H1 (cell line): ENCODE measurements around the gene TBC1D20. TPM values are rescaled to one million over a fixed set of nuclear protein-coding genes. Genes with fewer than 3 reads are reported as not detected.

Experiments
- CTCF ChIA-PET: fragments of 300-600 bp; sonication (Branson Sonifier 250); formaldehyde crosslinking; loops from one replicate; lab custom pipeline; 2021; ENCODE audit not compliant: partially characterized antibody; lab: Charles Lee
- POLR2A ChIA-PET: fragments of 300-600 bp; sonication (Branson Sonifier 250); formaldehyde crosslinking; loops from one replicate; lab custom pipeline; 2021; ENCODE audit warnings: inconsistent platforms; ENCODE audit not compliant: partially characterized antibody; lab: Charles Lee
- DNase-seq, 2 experiments: peaks; one replicate each; pipeline versions ENCODE4 v3.0.0 to v3.0.0-alpha.2; 2010 to 2022; ENCODE audit warnings: low spot score in 2 of 2, low read depth in 1 of 2, mixed read lengths in 1 of 2
- FAIRE-seq: peaks from 2 replicates; lab custom pipeline; 2011; peaks lifted over from hg19 to GRCh38; lab: Jason Lieb, UNC
- H2AFZ ChIP-seq: 2 replicates; pipeline ENCODE4 v1.8.1; 2012; ENCODE audit warnings: low read length, inconsistent platforms
- H2AK5ac ChIP-seq: 2 replicates; pipeline ENCODE4 v1.6.1; 2013; ENCODE audit warnings: low read depth, low read length
- H2BK120ac ChIP-seq: replicated peaks from 2 replicates; pipeline ENCODE3; 2013; ENCODE audit warnings: low read depth, low read length, inconsistent platforms
- H2BK12ac ChIP-seq: 2 replicates; pipeline ENCODE4 v1.6.1; 2013; ENCODE audit warnings: low read depth, low read length
- H2BK15ac ChIP-seq: 2 replicates; pipeline ENCODE4 v1.6.1; 2013; ENCODE audit warnings: low read length
- H2BK20ac ChIP-seq: 2 replicates; pipeline ENCODE4 v1.6.1; 2013; ENCODE audit warnings: low read length
- H2BK5ac ChIP-seq: 2 replicates; pipeline ENCODE4 v1.6.1; 2013; ENCODE audit warnings: low read depth, low read length
- H3K14ac ChIP-seq: 2 replicates; pipeline ENCODE4 v1.6.1; 2013; ENCODE audit warnings: inconsistent platforms; ENCODE audit not compliant: insufficient read length
- H3K18ac ChIP-seq: 2 replicates; pipeline ENCODE4 v1.6.1; 2013; ENCODE audit warnings: low read length; ENCODE audit errors: extremely low read depth
- H3K23ac ChIP-seq: 2 replicates; pipeline ENCODE4 v1.6.1; 2013; ENCODE audit warnings: inconsistent platforms; ENCODE audit not compliant: insufficient read length
- H3K23me2 ChIP-seq: 2 replicates; pipeline ENCODE4 v1.6.1; 2013; ENCODE audit warnings: low read depth, low read length
- H3K27ac ChIP-seq: 2 replicates; pipeline ENCODE4 v1.6.1; 2011; ENCODE audit warnings: low read depth, low read length, inconsistent platforms
- H3K27me3 ChIP-seq, 4 experiments: replicated peaks in 1 of 4; 1 replicate in 1 of 4; 2 replicates in 3 of 4; pipeline versions ENCODE4 v1.6.1 to v1.8.1; 2011 to 2013; ENCODE audit warnings: low read length in 3 of 4, mild to moderate bottlenecking in 3 of 4, inconsistent platforms in 2 of 4, mixed read lengths in 2 of 4, moderate library complexity in 1 of 4; ENCODE audit not compliant: control insufficient read depth in 3 of 4, insufficient read depth in 3 of 4; ENCODE audit errors: extremely low read depth in 1 of 4
- H3K36me3 ChIP-seq, 4 experiments: 2 replicates each; pipeline versions ENCODE4 v1.6.1 to v1.8.1; 2011 to 2013; ENCODE audit warnings: mild to moderate bottlenecking in 4 of 4, low read length in 3 of 4, moderate library complexity in 2 of 4, control low read depth in 1 of 4, inconsistent platforms in 1 of 4; ENCODE audit not compliant: insufficient read depth in 4 of 4, control insufficient read depth in 2 of 4
- H3K4ac ChIP-seq: replicated peaks from 2 replicates; pipeline ENCODE3; 2013; ENCODE audit warnings: low read length, low read depth, mixed read lengths, inconsistent platforms; ENCODE audit not compliant: insufficient read length
- H3K4me1 ChIP-seq, 4 experiments: replicated peaks in 1 of 4; 1 replicate in 1 of 4; 2 replicates in 3 of 4; pipeline versions ENCODE4 v1.6.1 to v1.8.1; 2011 to 2013; ENCODE audit warnings: low read length in 3 of 4, inconsistent platforms in 2 of 4, mixed read lengths in 1 of 4; ENCODE audit not compliant: insufficient read depth in 4 of 4, control insufficient read depth in 3 of 4
- H3K4me2 ChIP-seq, 2 experiments: 2 replicates each; pipeline versions ENCODE4 v1.6.1 to v1.8.1; 2011 to 2013; ENCODE audit warnings: low read depth in 2 of 2, low read length in 2 of 2, control low read depth in 1 of 2, inconsistent platforms in 1 of 2, mild to moderate bottlenecking in 1 of 2; ENCODE audit not compliant: insufficient read depth in 1 of 2
- H3K4me3 ChIP-seq, 4 experiments: fragments of 200-600, 300-600 bp in 1 of 4; sonication (generic), shearing (Covaris generic), sonication (Bioruptor Twin) in 1 of 4; 2 replicates each; pipeline versions ENCODE4 v1.5.1 to v1.8.1; 2011 to 2016; ENCODE audit warnings: low read length in 4 of 4, low read depth in 3 of 4, control low read depth in 2 of 4, inconsistent platforms in 2 of 4, mild to moderate bottlenecking in 2 of 4, mixed read lengths in 1 of 4, moderate library complexity in 1 of 4; ENCODE audit not compliant: insufficient read depth in 2 of 4; ENCODE audit errors: extremely low read depth in 1 of 4
- H3K56ac ChIP-seq: replicated peaks from 2 replicates; pipeline ENCODE3; 2013; ENCODE audit warnings: low read depth, mild to moderate bottlenecking, mixed read lengths, low read length, inconsistent platforms; ENCODE audit not compliant: insufficient read length
- H3K79me1 ChIP-seq: 2 replicates; pipeline ENCODE4 v1.6.1; 2013; ENCODE audit warnings: low read depth, low read length, control low read depth
- H3K79me2 ChIP-seq, 2 experiments: 2 replicates each; pipeline versions ENCODE4 v1.6.1 to v1.8.1; 2012 to 2013; ENCODE audit warnings: low read length in 2 of 2, mild to moderate bottlenecking in 2 of 2, inconsistent platforms in 1 of 2; ENCODE audit not compliant: insufficient read depth in 2 of 2, control insufficient read depth in 1 of 2
- H3K9ac ChIP-seq, 4 experiments: replicated peaks in 1 of 4; 1 replicate in 1 of 4; 2 replicates in 3 of 4; pipeline versions ENCODE4 v1.6.1 to v1.8.1; 2011 to 2013; ENCODE audit warnings: low read depth in 3 of 4, low read length in 3 of 4, control low read depth in 2 of 4, mild to moderate bottlenecking in 2 of 4, moderate library complexity in 2 of 4, inconsistent platforms in 1 of 4; ENCODE audit errors: extremely low read depth in 1 of 4
- H3K9me3 ChIP-seq, 2 experiments: 2 replicates each; pipeline versions ENCODE4 v1.6.1 to v1.8.1; 2012 to 2013; ENCODE audit warnings: mild to moderate bottlenecking in 2 of 2, moderate library complexity in 2 of 2, control low read depth in 1 of 2, inconsistent platforms in 1 of 2, low read depth in 1 of 2, low read length in 1 of 2, mixed read lengths in 1 of 2; ENCODE audit not compliant: insufficient read depth in 2 of 2
- H4K20me1 ChIP-seq, 2 experiments: replicated peaks in 1 of 2; 2 replicates each; pipeline versions ENCODE3 to v1.8.1; 2011 to 2013; ENCODE audit warnings: inconsistent platforms in 2 of 2, low read length in 2 of 2, mild to moderate bottlenecking in 1 of 2; ENCODE audit not compliant: insufficient read depth in 2 of 2, control insufficient read depth in 1 of 2
- H4K5ac ChIP-seq: 2 replicates; pipeline ENCODE4 v1.6.1; 2013; ENCODE audit warnings: low read length, low read depth, mixed read lengths, inconsistent platforms; ENCODE audit not compliant: insufficient read length
- H4K8ac ChIP-seq: 2 replicates; pipeline ENCODE4 v1.8.0; 2013; ENCODE audit warnings: mild to moderate bottlenecking, moderate library complexity, low read length, inconsistent platforms; ENCODE audit not compliant: insufficient read depth; ENCODE audit errors: extremely low read depth
- H4K91ac ChIP-seq: replicated peaks from 2 replicates; pipeline ENCODE3; 2013; ENCODE audit warnings: low read length, mixed read lengths, inconsistent platforms; ENCODE audit not compliant: insufficient read length
- WGBS, 2 experiments: shearing (Covaris generic) in 1 of 2; methylation state at CpG; one replicate each; pipeline versions ENCODE4 v1.1.6 to v1.1.7; 2013 to 2015; ENCODE audit warnings: low lambda C conversion rate in 2 of 2, mixed read lengths in 2 of 2, inconsistent platforms in 1 of 2, low coverage in 1 of 2, missing lambda C conversion rate in 1 of 2; ENCODE audit not compliant: insufficient replicate concordance in 2 of 2, insufficient coverage in 1 of 2, insufficient read length in 1 of 2; ENCODE audit errors: extremely low coverage in 1 of 2, missing lambda C conversion rate in 1 of 2; 5-methylcytosine and 5-hydroxymethylcytosine counted together
- polyA plus RNA-seq, 7 experiments: library from polyadenylated mRNA; depleted of rRNA in 3 of 7; stranded (reverse) in 5 of 7; unstranded in 2 of 7; fragments of >200 nt in 5 of 7; fragments of 200-250 nt in 2 of 7; gene quantifications; 1 replicate in 5 of 7; 2 replicates in 1 of 7; 4 replicates in 1 of 7; pipeline versions ENCODE4 v1.2.1 to v1.2.3, GENCODE V29; 2011 to 2013; ENCODE audit warnings: missing spikeins in 2 of 7, mixed read lengths in 2 of 7
- total RNA-seq: library from RNA; stranded (reverse); fragmentation: NEBNext Ultra II Directional; extraction: Animal tissue kit (Norgen Biotek cat#: 25700); gene quantifications from 2 replicates; pipeline ENCODE4 v1.2.1, GENCODE V29; 2021
- TF ChIP-seq, protein P1 (sequence below): IDR thresholded peaks from 2 replicates; pipeline ENCODE4 v1.6.1; 2011; ENCODE audit warnings: low read depth, mild to moderate bottlenecking, low read length; ENCODE audit not compliant: insufficient read depth

The TBC1D20 gene
- total and polyA plus RNA-seq, 2 of the 8 experiments (the other 6 are each of a cell fraction or from before 2014, with no cell fraction given): 14.5 to 17.1 TPM

DNA sequence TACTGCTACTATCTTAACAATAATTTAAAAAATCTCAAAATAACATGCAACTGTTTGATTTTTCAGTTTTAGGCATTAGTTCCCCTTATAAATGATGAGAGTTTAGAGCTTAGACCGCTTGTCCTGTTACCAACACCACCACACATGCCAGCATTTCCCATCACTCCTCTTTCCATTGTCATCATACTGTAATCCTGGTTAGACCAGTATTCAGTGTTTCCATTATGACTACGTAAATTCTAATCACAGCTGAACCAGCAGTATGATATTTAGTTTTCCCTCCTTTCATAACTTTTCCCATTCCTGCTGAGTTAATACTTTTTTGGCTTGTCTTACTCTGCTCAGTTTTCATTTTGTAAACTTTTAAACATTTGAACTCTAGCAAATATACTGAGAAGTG lies 12.2 kb upstream of the TBC1D20 start:
- no peak overlapping the region for H3K23ac ChIP-seq
- ChIA-PET CTCF (no interaction called here), POLR2A (interaction anchor here (4.4 kb wide), 1 partner anchor 13 kb away, joined by 26 read pairs; the partner anchor contains the start of gene TBC1D20)
- TF ChIP-seq, protein P1, sequence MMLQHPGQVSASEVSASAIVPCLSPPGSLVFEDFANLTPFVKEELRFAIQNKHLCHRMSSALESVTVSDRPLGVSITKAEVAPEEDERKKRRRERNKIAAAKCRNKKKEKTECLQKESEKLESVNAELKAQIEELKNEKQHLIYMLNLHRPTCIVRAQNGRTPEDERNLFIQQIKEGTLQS: no peak

More for the DNA sequence above, 12.2 kb upstream of the TBC1D20 start:
- H3K4me3 ChIP-seq: no peak overlapping the region
- no peak overlapping the region for H2BK12ac ChIP-seq
- H3K9ac ChIP-seq: no peak overlapping the region
- no peak overlapping the region for H3K56ac ChIP-seq
- no peak overlapping the region for H3K4ac ChIP-seq
- H2AFZ ChIP-seq: no peak overlapping the region
- no peaks in the 10 kb centered on the region for H3K79me2 ChIP-seq
- H3K36me3 ChIP-seq: peaks cover 0 to 15% (median 9%) of the 10 kb centered on the region in 4 experiments; a peak in 6 of 8 replicates
- no peak overlapping the region for H2BK5ac ChIP-seq
- H2BK120ac ChIP-seq: no peak overlapping the region
- H4K20me1 ChIP-seq: peaks cover 0 to 2% of the 10 kb centered on the region in 2 experiments
- no peak overlapping the region for H2AK5ac ChIP-seq
- no peak for DNase-seq
- no peak overlapping the region for H3K27ac ChIP-seq
- no peaks in the 10 kb centered on the region for H3K27me3 ChIP-seq
- H3K14ac ChIP-seq: no peak overlapping the region
- H4K91ac ChIP-seq: no peak overlapping the region
- no peak overlapping the region for H3K4me2 ChIP-seq
- 96% methylated on average over 2 of the region's 2 CpGs; no CpG with 5 or more reads in 1 of the 2 experiments for WGBS, 2 experiments
- no peaks in the 10 kb centered on the region for H3K23me2 ChIP-seq
- H2BK15ac ChIP-seq: no peak overlapping the region
- H3K4me1 ChIP-seq: no peaks in the 10 kb centered on the region
- H4K5ac ChIP-seq: no peak overlapping the region
- no peak for FAIRE-seq
- peaks cover 5 to 13% of the 10 kb centered on the region in 2 experiments for H3K9me3 ChIP-seq
- no peak overlapping the region for H2BK20ac ChIP-seq
- H3K79me1 ChIP-seq: no peaks in the 10 kb centered on the region
- H4K8ac ChIP-seq: no peak overlapping the region
- H3K18ac ChIP-seq: no peak overlapping the region
